Measurements from ENCODE around the gene EPN2.

DNA sequence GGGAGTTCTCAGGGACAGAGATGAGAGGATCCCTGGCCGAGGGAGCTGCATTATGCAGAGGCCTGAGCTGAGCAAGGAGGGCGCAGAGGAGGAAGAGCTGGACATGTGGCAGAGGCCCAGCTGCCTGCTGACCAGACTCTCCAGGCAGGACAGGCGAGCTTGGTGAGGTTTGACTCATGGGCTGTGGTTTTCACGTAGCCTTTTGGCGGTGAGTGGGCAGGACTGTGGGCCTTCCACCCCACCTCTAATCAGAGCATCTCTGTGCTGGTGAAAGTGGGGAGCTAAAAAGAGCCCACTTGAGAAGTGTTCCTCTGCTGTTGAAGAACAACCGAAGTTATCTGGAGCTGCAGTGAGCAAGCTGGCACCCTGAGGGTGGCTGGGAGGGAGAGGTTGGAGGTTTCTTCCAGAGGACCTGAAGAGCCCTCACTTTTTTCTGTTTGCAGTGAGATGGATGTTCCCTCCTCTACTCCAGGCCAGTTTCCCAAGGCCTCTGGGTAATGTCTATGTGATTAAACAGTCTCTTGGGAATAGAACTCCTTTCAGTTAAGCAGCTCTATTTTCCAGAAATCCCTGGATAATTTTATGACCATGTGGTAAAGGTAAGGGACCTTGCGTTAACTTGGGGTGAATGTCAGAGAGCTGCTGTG lies 11.9 kb downstream of the EPN2 start:
- TF ChIP-seq, protein P1, sequence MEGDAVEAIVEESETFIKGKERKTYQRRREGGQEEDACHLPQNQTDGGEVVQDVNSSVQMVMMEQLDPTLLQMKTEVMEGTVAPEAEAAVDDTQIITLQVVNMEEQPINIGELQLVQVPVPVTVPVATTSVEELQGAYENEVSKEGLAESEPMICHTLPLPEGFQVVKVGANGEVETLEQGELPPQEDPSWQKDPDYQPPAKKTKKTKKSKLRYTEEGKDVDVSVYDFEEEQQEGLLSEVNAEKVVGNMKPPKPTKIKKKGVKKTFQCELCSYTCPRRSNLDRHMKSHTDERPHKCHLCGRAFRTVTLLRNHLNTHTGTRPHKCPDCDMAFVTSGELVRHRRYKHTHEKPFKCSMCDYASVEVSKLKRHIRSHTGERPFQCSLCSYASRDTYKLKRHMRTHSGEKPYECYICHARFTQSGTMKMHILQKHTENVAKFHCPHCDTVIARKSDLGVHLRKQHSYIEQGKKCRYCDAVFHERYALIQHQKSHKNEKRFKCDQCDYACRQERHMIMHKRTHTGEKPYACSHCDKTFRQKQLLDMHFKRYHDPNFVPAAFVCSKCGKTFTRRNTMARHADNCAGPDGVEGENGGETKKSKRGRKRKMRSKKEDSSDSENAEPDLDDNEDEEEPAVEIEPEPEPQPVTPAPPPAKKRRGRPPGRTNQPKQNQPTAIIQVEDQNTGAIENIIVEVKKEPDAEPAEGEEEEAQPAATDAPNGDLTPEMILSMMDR (IDR thresholded peaks at IDR 0.05 in 2 of 3, conservative IDR thresholded peaks at IDR 0.05 in 1 of 3; ENCODE audit: borderline replicate concordance in 1 of 3, insufficient read depth in 1 of 3, low read depth in 2 of 3, low read length in 2 of 3), result no peak
- TF ChIP-seq ZNF274 (IDR thresholded peaks at IDR 0.05; ENCODE audit: low read depth, low read length), result no peak
- no peak for TF ChIP-seq TCF7L2 (IDR thresholded peaks at IDR 0.05; ENCODE audit: borderline replicate concordance, extremely low read depth, insufficient read depth, insufficient read length)
- TF ChIP-seq, protein P2, sequence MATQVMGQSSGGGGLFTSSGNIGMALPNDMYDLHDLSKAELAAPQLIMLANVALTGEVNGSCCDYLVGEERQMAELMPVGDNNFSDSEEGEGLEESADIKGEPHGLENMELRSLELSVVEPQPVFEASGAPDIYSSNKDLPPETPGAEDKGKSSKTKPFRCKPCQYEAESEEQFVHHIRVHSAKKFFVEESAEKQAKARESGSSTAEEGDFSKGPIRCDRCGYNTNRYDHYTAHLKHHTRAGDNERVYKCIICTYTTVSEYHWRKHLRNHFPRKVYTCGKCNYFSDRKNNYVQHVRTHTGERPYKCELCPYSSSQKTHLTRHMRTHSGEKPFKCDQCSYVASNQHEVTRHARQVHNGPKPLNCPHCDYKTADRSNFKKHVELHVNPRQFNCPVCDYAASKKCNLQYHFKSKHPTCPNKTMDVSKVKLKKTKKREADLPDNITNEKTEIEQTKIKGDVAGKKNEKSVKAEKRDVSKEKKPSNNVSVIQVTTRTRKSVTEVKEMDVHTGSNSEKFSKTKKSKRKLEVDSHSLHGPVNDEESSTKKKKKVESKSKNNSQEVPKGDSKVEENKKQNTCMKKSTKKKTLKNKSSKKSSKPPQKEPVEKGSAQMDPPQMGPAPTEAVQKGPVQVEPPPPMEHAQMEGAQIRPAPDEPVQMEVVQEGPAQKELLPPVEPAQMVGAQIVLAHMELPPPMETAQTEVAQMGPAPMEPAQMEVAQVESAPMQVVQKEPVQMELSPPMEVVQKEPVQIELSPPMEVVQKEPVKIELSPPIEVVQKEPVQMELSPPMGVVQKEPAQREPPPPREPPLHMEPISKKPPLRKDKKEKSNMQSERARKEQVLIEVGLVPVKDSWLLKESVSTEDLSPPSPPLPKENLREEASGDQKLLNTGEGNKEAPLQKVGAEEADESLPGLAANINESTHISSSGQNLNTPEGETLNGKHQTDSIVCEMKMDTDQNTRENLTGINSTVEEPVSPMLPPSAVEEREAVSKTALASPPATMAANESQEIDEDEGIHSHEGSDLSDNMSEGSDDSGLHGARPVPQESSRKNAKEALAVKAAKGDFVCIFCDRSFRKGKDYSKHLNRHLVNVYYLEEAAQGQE (IDR thresholded peaks at IDR 0.05; ENCODE audit: low read depth), result no peak
